OCI-LY7 (cell line): ENCODE measurements around the gene WFS1. TPM values are rescaled to one million over a fixed set of nuclear protein-coding genes. Genes with fewer than 3 reads are reported as not detected.

Experiments used
- BruUV-seq: library from RNA; stranded (reverse); fragments of 400-500 nt; replicated peaks from 2 replicates; lab custom pipeline; 2021; lab: Mats Ljungman, UMichigan
- CTCF ChIA-PET: fragments of 300-600 bp; sonication (Branson Sonifier 250); formaldehyde crosslinking; loops from one replicate; lab custom pipeline; 2022; ENCODE audit warnings: antibody characterized with exemption; ENCODE audit not compliant: unreplicated experiment; lab: Charles Lee
- POLR2A ChIA-PET: fragments of 300-600 bp; sonication (Branson Sonifier 250); formaldehyde crosslinking; loops from one replicate; lab custom pipeline; 2022; ENCODE audit warnings: antibody characterized with exemption; lab: Charles Lee
- DNase-seq: peaks from one replicate; pipeline ENCODE4 v3.0.0-alpha.2; 2015; ENCODE audit warnings: low spot score
- H2AFZ ChIP-seq: fragments of 200-600 bp; sonication (generic), shearing (Covaris generic); 2 replicates; pipeline ENCODE4 v1.6.1; 2014; ENCODE audit warnings: mild to moderate bottlenecking, antibody characterized with exemption, low read length, moderate library complexity
- H3K27ac ChIP-seq: fragments of 200-600 bp; sonication (generic); 2 replicates; pipeline ENCODE4 v1.5.1; 2014; ENCODE audit warnings: mixed run types, low read depth, mild to moderate bottlenecking, moderate library complexity, low read length, inconsistent platforms; ENCODE audit not compliant: poor library complexity, severe bottlenecking
- H3K36me3 ChIP-seq: fragments of 200-600 bp; sonication (generic); 2 replicates; pipeline ENCODE4 v1.6.1; 2014; ENCODE audit warnings: mild to moderate bottlenecking, antibody characterized with exemption, low read length, moderate library complexity, mixed read lengths; ENCODE audit not compliant: insufficient read depth
- H3K4me1 ChIP-seq: fragments of 200-600 bp; sonication (generic); 2 replicates; pipeline ENCODE4 v1.5.1; 2014; ENCODE audit warnings: mild to moderate bottlenecking, low read length; ENCODE audit not compliant: insufficient read depth, poor library complexity, severe bottlenecking
- H3K4me2 ChIP-seq: fragments of 200-600 bp; sonication (generic); 2 replicates; pipeline ENCODE4 v1.6.1; 2014; ENCODE audit warnings: mild to moderate bottlenecking, low read length
- H3K4me3 ChIP-seq: fragments of 200-600 bp; sonication (generic); 2 replicates; pipeline ENCODE4 v1.5.1; 2014; ENCODE audit warnings: mild to moderate bottlenecking, low read depth, low read length; ENCODE audit not compliant: poor library complexity, severe bottlenecking
- H3K79me2 ChIP-seq: fragments of 200-600 bp; sonication (generic); 2 replicates; pipeline ENCODE4 v1.6.1; 2016; ENCODE audit warnings: low read depth, mild to moderate bottlenecking, low read length, moderate library complexity, mixed read lengths; ENCODE audit not compliant: insufficient read depth
- H3K9me2 ChIP-seq: fragments of 200-600 bp; sonication (generic); 2 replicates; pipeline ENCODE4 v1.6.1; 2016; ENCODE audit warnings: mild to moderate bottlenecking, low read length, mixed read lengths; ENCODE audit not compliant: insufficient read depth
- H3K9me3 ChIP-seq: fragments of 200-600 bp; sonication (generic); 2 replicates; pipeline ENCODE4 v1.6.1; 2014; ENCODE audit warnings: mild to moderate bottlenecking, mixed run types, low read length, mixed read lengths
- H4K20me1 ChIP-seq: fragments of 200-600 bp; sonication (generic); 2 replicates; pipeline ENCODE4 v1.6.1; 2014; ENCODE audit warnings: mild to moderate bottlenecking, antibody characterized with exemption, low read length, moderate library complexity, mixed read lengths; ENCODE audit not compliant: insufficient read depth
- CTCF ChIP-seq: fragments of 200-600 bp; sonication (generic); conservative IDR thresholded peaks from 2 replicates; pipeline ENCODE4 v1.5.1; 2014; ENCODE audit warnings: mild to moderate bottlenecking, antibody characterized with exemption, low read length, moderate library complexity, mixed read lengths
- EZH2phosphoT487 ChIP-seq: fragments of 200-600 bp; sonication (generic); IDR thresholded peaks from 2 replicates; pipeline ENCODE4 v1.6.1; 2018; ENCODE audit warnings: low read depth, borderline replicate concordance, mild to moderate bottlenecking, mixed run types, antibody characterized with exemption, low read length, moderate library complexity, mixed read lengths
- intact Hi-C: fragments of 100-400 bp; cut with micrococcal nuclease; formaldehyde crosslinking; loops from one replicate; pipeline ENCODE4 v1.10.0; 2022; ENCODE audit not compliant: unreplicated experiment
- total RNA-seq, 2 experiments: library from RNA; depleted of rRNA in 1 of 2; stranded (reverse); fragments of >200 nt in 1 of 2; shearing (Covaris generic) in 1 of 2; gene quantifications; 2 replicates each; pipeline ENCODE4 v1.2.3, GENCODE V29; 2014 to 2022

Gene WFS1
- total RNA-seq, 2 experiments from 2014 or later, result 6.1 to 14.5 TPM

- TF ChIP-seq CTCF (no peak), EZH2phosphoT487 (no peak)
- H3K36me3 ChIP-seq, result no peaks in the 10 kb centered on the region
- H3K9me3 ChIP-seq, result no peaks in the 10 kb centered on the region
- no TSS peak for BruUV-seq
- no peak overlapping the region for H2AFZ ChIP-seq
- intact Hi-C loops, result no loop called here
- H3K79me2 ChIP-seq, result no peaks in the 10 kb centered on the region
- no peak overlapping the region for H3K4me3 ChIP-seq
- H3K27ac ChIP-seq, result no peak overlapping the region
- H3K4me2 ChIP-seq, result no peak overlapping the region
- no peaks in the 10 kb centered on the region for H3K9me2 ChIP-seq
- POLR2A ChIA-PET, result no interaction called here
- H3K4me1 ChIP-seq, result no peaks in the 10 kb centered on the region
- CTCF ChIA-PET, result no interaction called here
- DNase-seq, result no peak
- H4K20me1 ChIP-seq, result no peaks in the 10 kb centered on the region
Observed at GRCh38 chr4:6235901-6236640, 33.6 kb upstream of the WFS1 start.

GRCh38 chr4:6236816-6237390 is 32.7 kb upstream of the WFS1 start:
- no peak overlapping the region for H3K4me2 ChIP-seq
- POLR2A ChIA-PET, result no interaction called here
- H3K79me2 ChIP-seq, result no peaks in the 10 kb centered on the region
- H3K27ac ChIP-seq, result no peak overlapping the region
- no peak overlapping the region for H2AFZ ChIP-seq
- H3K4me1 ChIP-seq, result no peaks in the 10 kb centered on the region
- BruUV-seq, result no TSS peak
- DNase-seq, result no peak
- H3K4me3 ChIP-seq, result no peak overlapping the region
- no peaks in the 10 kb centered on the region for H3K9me3 ChIP-seq
- H4K20me1 ChIP-seq, result no peaks in the 10 kb centered on the region
- intact Hi-C loops, result no loop called here
- no peak for TF ChIP-seq CTCF
- no peak for TF ChIP-seq EZH2phosphoT487
- CTCF ChIA-PET, result no interaction called here
- H3K9me2 ChIP-seq, result no peaks in the 10 kb centered on the region
- no peaks in the 10 kb centered on the region for H3K36me3 ChIP-seq

- DNase-seq, result no peak
- no peaks in the 10 kb centered on the region for H3K36me3 ChIP-seq
- no peak overlapping the region for H2AFZ ChIP-seq
- H4K20me1 ChIP-seq, result no peaks in the 10 kb centered on the region
- TF ChIP-seq EZH2phosphoT487 (no peak), CTCF (no peak)
- H3K4me3 ChIP-seq, result no peak overlapping the region
- no peak overlapping the region for H3K27ac ChIP-seq
- CTCF ChIA-PET, result no interaction called here
- H3K4me1 ChIP-seq, result no peaks in the 10 kb centered on the region
- POLR2A ChIA-PET, result no interaction called here
- no peaks in the 10 kb centered on the region for H3K9me3 ChIP-seq
- BruUV-seq, result no TSS peak
- no peaks in the 10 kb centered on the region for H3K79me2 ChIP-seq
- intact Hi-C loops, result no loop called here
- H3K4me2 ChIP-seq, result no peak overlapping the region
- no peaks in the 10 kb centered on the region for H3K9me2 ChIP-seq
Observed at GRCh38 chr4:6239486-6239885, 30.2 kb upstream of the WFS1 start.
